CD4-positive, alpha-beta T cell (primary cell): ENCODE results near the gene PIGU. TPM values are rescaled to one million over a fixed set of nuclear protein-coding genes. Genes with fewer than 3 reads are reported as not detected.

Source experiments
- ATAC-seq: fragments of 200-7000 bp; cut with Tn5 transposase; one replicate; pipeline ENCODE4 v1.10.0; 2022; ENCODE audit warnings: mild to moderate bottlenecking; ENCODE audit not compliant: poor library complexity
- CTCF ChIA-PET: fragments of 350-600 bp; sonication (Branson Sonifier 250); formaldehyde crosslinking; loops from one replicate; lab custom pipeline; 2021; ENCODE audit warnings: antibody characterized with exemption, inconsistent platforms; lab: Charles Lee
- POLR2A ChIA-PET: fragments of 350-600 bp; sonication (Branson Sonifier 250); formaldehyde crosslinking; loops from one replicate; lab custom pipeline; 2021; ENCODE audit warnings: antibody characterized with exemption, inconsistent platforms; lab: Charles Lee
- DNase-seq, 14 experiments: peaks; one replicate each; pipeline ENCODE4 v3.0.0-alpha.2; 2013 to 2020; ENCODE audit warnings: mixed read lengths in 2 of 14
- H3K27ac ChIP-seq, 2 donors: one replicate each; pipeline versions ENCODE4 v1.5.1 to v1.7.0; 2013; ENCODE audit warnings: low read length in 2 of 2, low read depth in 1 of 2, mild to moderate bottlenecking in 1 of 2
- H3K27me3 ChIP-seq, 2 experiments: 1 replicate in 1 of 2; 2 replicates in 1 of 2; pipeline versions ENCODE4 v1.6.1 to v1.7.0; 2013; ENCODE audit warnings: low read length in 2 of 2, control low read depth in 1 of 2, mild to moderate bottlenecking in 1 of 2, moderate library complexity in 1 of 2; ENCODE audit not compliant: insufficient read depth in 2 of 2, control insufficient read depth in 1 of 2
- H3K36me3 ChIP-seq: one replicate; pipeline ENCODE4 v1.6.1; 2013; ENCODE audit warnings: low read length, control low read depth; ENCODE audit not compliant: insufficient read depth
- H3K4me1 ChIP-seq: one replicate; pipeline ENCODE4 v1.6.1; 2013; ENCODE audit warnings: low read length, control low read depth; ENCODE audit not compliant: insufficient read depth
- H3K4me3 ChIP-seq: one replicate; pipeline ENCODE4 v1.5.1; 2013; ENCODE audit warnings: mild to moderate bottlenecking, low read length, moderate library complexity
- H3K9me3 ChIP-seq, 2 experiments: 1 replicate in 1 of 2; 2 replicates in 1 of 2; pipeline versions ENCODE4 v1.6.1 to v1.7.0; 2013; ENCODE audit warnings: low read length in 2 of 2, mild to moderate bottlenecking in 2 of 2, control low read depth in 1 of 2, moderate library complexity in 1 of 2; ENCODE audit not compliant: control insufficient read depth in 1 of 2, insufficient read depth in 1 of 2
- H3K27ac Mint-ChIP-seq: one replicate; pipeline ENCODE4 v1.8.0; 2020; ENCODE audit warnings: mixed read lengths
- H3K27me3 Mint-ChIP-seq: one replicate; pipeline ENCODE4 v1.8.0; 2021; ENCODE audit warnings: mixed read lengths
- H3K36me3 Mint-ChIP-seq: one replicate; pipeline ENCODE4 v1.8.0; 2021; ENCODE audit warnings: low read depth, mixed read lengths
- H3K4me1 Mint-ChIP-seq: one replicate; pipeline ENCODE4 v1.8.0; 2021; ENCODE audit warnings: low read depth, mixed read lengths
- H3K4me3 Mint-ChIP-seq: one replicate; pipeline ENCODE4 v1.8.0; 2020; ENCODE audit warnings: mild to moderate bottlenecking, mixed read lengths
- H3K9me3 Mint-ChIP-seq: one replicate; pipeline ENCODE4 v1.8.0; 2020; ENCODE audit warnings: mixed read lengths
- CTCF ChIP-seq: fragments of 200-600 bp; IDR thresholded peaks from one replicate; pipeline ENCODE4 v1.8.0; 2022; ENCODE audit warnings: antibody characterized with exemption, mild to moderate bottlenecking
- intact Hi-C, 2 experiments: fragments of 100-400 bp; cut with DNase I in 1 of 2; cut with micrococcal nuclease in 1 of 2; formaldehyde crosslinking; loops; one replicate each; pipeline versions ENCODE4 v1.15.1 to v1.9.0; 2023 to 2025; cut with DNase I, micrococcal nuclease
- total RNA-seq, 174 experiments: library from RNA in 2 of 174; stranded (reverse) in 2 of 174; gene quantifications; one replicate each; pipeline ENCODE4 v1.2.3 and lab custom pipeline; 2021 to 2026

Gene PIGU
- total RNA-seq, 2 experiments from 2014 or later, result 4.6 to 5.5 TPM

DNA sequence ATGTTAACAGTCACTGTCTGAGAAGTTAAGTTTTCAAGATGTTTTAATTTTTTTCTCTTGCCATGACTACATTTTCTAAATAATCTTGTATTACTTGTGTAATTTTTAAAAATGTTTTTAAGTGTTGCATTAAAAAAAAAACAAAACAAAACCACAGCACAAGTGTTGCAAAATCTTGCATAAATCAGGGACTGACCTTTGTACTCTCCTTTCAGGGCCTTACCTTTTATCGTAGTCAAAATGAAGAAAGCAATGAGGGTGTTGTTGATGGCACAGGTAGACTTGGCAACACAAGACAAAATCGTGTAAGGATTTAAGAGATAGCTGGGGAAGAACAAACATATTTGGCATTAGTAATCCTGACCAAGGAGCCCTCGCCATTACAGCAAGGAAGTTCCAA is 42.5 kb downstream of the PIGU start:
- no peaks in the 10 kb centered on the region for H3K9me3 Mint-ChIP-seq
- no peak overlapping the region for H3K27ac Mint-ChIP-seq
- peaks cover 85% of the 10 kb centered on the region for H3K36me3 Mint-ChIP-seq
- no peaks in the 10 kb centered on the region for H3K27me3 ChIP-seq
- no peaks in the 10 kb centered on the region for H3K27me3 Mint-ChIP-seq
- no peak overlapping the region for H3K4me3 ChIP-seq
- H3K4me1 ChIP-seq, result no peaks in the 10 kb centered on the region
- ATAC-seq (no peak), DNase-seq (no peak)
- TF ChIP-seq CTCF, result no peak
- ChIA-PET CTCF (no interaction called here), POLR2A (no interaction called here)
- no peaks in the 10 kb centered on the region for H3K4me1 Mint-ChIP-seq
- H3K36me3 ChIP-seq, result peaks cover 46% of the 10 kb centered on the region
- H3K4me3 Mint-ChIP-seq, result no peak overlapping the region
- no peaks in the 10 kb centered on the region for H3K9me3 ChIP-seq
- H3K27ac ChIP-seq, result no peak overlapping the region
- intact Hi-C loops, result no loop called here

DNA sequence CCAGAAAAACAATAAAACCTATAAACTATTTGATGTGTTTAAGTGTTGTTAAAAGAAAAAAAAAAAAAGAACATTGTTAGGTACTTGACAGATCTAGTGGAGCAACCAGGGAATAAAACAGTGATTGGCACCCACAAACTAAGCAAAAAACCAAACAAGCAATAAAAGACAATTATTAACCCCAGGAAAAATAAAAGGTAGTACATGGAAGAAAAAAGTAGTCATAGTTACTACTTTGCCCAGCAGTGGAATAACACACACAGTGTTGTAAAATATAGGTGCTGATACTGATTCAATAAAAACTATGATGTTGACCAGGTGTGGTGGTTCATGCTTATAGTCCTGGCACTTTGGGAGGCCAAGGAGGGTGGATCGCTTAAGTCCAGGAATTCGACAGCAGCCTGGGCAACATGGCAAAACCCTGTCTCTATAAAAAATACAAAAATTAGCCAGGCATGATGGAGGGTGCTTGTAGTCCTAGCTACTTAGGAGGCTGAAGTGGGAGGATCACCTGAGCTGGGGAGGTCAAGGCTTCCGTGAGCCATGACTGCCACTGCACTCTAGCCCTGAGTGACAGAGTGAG is 43.9 kb downstream of the PIGU start:
- Mint-ChIP-seq H3K4me3 (no peak overlapping the region), H3K36me3 (peaks cover 82% of the 10 kb centered on the region), H3K27ac (no peak overlapping the region), H3K9me3 (no peaks in the 10 kb centered on the region), H3K4me1 (no peaks in the 10 kb centered on the region), H3K27me3 (no peaks in the 10 kb centered on the region)
- Histone ChIP-seq H3K27ac (no peak overlapping the region), H3K36me3 (peaks cover 46% of the 10 kb centered on the region), H3K9me3 (no peaks in the 10 kb centered on the region), H3K27me3 (no peaks in the 10 kb centered on the region), H3K4me3 (no peak overlapping the region), H3K4me1 (no peaks in the 10 kb centered on the region)
- ATAC-seq (no peak), DNase-seq (no peak)
- ChIA-PET POLR2A (no interaction called here), CTCF (no interaction called here)
- no peak for TF ChIP-seq CTCF
- intact Hi-C loops, result no loop called here

DNA sequence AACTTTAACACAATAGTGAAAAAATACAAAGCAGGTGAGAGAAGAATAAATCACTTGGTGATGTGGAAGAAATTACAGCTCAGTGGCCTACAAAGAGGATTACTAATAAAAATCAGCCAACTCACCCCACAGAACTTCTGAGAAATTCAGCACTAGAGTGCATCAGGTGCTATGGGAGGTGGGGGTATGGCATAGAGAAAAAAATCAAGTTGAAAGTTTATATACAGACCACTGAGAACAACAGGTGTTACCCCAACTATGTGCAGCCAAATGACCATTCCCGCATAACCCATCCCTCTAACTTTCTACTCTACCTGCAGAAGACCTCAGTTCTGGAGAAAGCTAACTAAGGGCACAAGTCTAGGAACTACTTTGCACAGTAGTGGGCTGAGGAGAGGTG is 47.0 kb downstream of the PIGU start:
- no peaks in the 10 kb centered on the region for H3K4me1 Mint-ChIP-seq
- no peaks in the 10 kb centered on the region for H3K27me3 Mint-ChIP-seq
- POLR2A ChIA-PET, result no interaction called here

More for the DNA sequence above, 47.0 kb downstream of the PIGU start:
- H3K27ac ChIP-seq, result no peak overlapping the region
- H3K9me3 ChIP-seq, result no peaks in the 10 kb centered on the region
- ATAC-seq (no peak), DNase-seq (no peak)
- no peak overlapping the region for H3K4me3 ChIP-seq
- no peaks in the 10 kb centered on the region for H3K27me3 ChIP-seq
- Mint-ChIP-seq H3K27ac (no peak overlapping the region), H3K36me3 (peaks cover 64% of the 10 kb centered on the region), H3K9me3 (no peaks in the 10 kb centered on the region), H3K4me3 (no peak overlapping the region)
- CTCF ChIA-PET, result interaction anchor here (0.6 kb wide), 1 partner anchor 106 kb away, joined by 3 read pairs; no protein-coding TSS in a partner anchor
- H3K36me3 ChIP-seq, result peaks cover 28% of the 10 kb centered on the region
- TF ChIP-seq CTCF, result no peak
- no peaks in the 10 kb centered on the region for H3K4me1 ChIP-seq
- intact Hi-C loops, result no loop called here
